ENCODE results near the gene MAP2K4.
"Not testable (repeated sequence)": the region's sequence is repeated elsewhere in the genome, so short reads cannot be mapped to it uniquely, and the experiment has no call there.

The MAP2K4 gene

GRCh38 chr17:12094336-12094735, 73.7 kb downstream of the MAP2K4 start:
- no peak for DNase-seq

GRCh38 chr17:12095522-12095921, 74.8 kb downstream of the MAP2K4 start:
- no peak for DNase-seq

GRCh38 chr17:12097326-12097725, 76.6 kb downstream of the MAP2K4 start:
- DNase-seq = no peak

DNA sequence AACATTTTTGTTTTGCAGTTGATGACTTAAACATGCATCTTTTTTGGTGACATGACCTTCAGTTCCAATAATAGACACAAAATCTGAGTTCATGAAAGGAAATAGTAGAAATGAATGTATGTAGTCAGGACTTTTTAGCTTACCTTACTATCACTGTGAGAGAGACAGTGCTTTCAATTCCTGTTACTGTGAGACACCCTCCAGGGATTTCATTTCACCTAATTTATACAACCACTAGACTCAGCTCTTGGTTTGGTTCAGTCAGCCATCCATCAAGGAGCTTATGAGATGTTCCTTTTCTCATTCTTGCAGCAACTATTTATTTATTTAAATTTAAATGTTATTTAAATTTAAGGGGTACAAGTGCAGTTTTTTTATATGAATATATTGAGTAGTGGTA, 77.9 kb downstream of the MAP2K4 start:
- DNase-seq = no peak

GRCh38 chr17:12099412-12099811, 78.7 kb downstream of the MAP2K4 start:
- DNase-seq = no peak

DNA sequence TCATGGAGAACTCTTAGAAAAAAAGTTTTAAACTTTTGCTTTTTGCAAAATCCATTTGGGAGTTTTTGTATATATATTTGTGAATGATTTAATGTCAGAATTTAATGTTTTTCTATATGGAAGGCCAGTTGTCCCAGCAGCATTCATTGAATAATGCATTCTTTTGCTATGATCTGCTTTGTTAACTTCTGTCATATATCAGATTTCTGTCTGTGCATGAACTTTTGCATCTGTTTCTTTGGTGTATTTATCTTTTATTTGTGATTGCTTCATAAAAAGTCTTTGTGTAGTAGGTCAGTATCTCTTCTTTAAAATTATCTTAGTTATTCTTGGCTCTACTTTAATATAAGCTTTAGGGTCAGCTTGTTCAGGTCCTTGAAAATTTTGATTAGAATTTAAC, 84.2 kb downstream of the MAP2K4 start:
- DNase-seq = no peak

- no peak for DNase-seq
Observed at GRCh38 chr17:12107905-12108304, 87.2 kb downstream of the MAP2K4 start.

- DNase-seq = no peak
Observed at GRCh38 chr17:12110906-12111305, 90.2 kb downstream of the MAP2K4 start.

- peak in 1 of 2 experiments; percentile 36 for DNase-seq
Observed at GRCh38 chr17:12113156-12113555, 92.5 kb downstream of the MAP2K4 start.

DNA sequence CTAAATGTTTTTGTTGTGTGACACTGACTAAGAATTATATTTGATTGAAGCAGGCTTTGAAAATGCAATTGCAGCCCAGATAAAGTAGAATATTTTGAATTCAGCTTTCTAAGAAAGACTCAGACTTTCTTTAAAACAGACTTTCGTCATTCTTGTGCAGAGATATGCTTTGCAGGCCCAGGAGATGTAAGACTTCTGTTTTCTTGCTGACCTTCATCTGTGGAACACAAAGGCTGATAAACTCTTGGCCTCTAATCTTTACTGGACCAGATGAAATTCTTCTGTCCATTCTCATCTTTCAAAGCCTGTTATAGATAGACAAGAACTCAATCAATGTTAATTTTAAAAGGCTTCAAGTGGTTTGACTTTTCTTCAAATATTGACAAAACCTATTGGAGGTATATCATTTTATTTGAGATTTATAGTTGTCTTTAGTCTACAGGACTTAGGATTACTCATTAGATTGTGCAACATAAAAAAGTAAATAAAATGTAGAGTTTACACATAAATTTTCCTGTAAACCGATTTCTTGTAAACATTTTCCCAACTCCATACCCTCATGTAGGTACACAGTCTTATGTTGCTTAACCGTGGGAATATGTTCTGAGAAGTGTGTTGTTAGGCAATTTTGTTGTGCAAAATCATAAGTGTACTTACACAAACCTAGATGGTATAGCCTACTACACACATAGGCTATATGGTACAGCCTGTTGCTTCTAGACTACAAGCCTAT, 94.2 kb downstream of the MAP2K4 start:
- no peak for DNase-seq

DNA sequence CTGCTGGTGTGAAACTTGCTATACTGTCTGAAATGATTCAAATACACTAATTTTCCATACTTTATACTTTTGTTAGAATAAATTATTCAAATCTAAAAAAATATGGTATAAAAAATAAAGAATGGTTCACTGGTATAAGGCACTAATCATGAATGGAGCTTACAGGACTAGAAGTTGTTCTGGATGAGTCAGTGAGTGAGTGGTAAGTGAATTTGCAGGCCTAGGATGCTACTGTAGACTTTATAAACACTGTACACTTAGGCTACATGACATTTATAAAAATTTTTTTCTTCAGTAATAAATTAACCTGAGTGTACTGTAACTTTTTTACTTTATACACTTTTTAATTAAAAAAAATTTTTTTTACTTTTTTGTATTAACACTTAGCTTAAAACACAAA, 95.5 kb downstream of the MAP2K4 start:
- DNase-seq = no peak

- DNase-seq = no peak
Observed at GRCh38 chr17:12118617-12119016, 97.9 kb downstream of the MAP2K4 start.

DNA sequence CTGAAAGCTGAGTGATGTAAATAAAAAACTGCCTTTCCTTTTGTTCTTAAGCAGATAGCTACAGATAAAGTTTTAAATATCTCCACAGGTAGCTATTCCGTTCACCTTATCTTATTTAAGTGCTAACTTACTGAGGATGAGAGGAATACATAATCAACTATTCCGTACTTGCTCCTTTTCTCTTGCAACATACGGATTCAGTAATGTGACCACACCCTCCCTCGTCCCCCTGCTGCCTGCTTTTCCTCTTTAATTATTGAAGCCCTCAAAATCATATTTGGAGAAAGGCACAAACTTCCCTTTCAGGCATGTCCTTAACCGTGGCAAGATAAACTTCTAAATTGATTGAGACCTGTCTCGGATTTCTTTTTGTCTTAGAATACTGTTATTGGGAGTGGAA, 101.4 kb downstream of the MAP2K4 start:
- no peak for DNase-seq

GRCh38 chr17:12127177-12127576, 106.5 kb downstream of the MAP2K4 start:
- no peak for DNase-seq

DNA sequence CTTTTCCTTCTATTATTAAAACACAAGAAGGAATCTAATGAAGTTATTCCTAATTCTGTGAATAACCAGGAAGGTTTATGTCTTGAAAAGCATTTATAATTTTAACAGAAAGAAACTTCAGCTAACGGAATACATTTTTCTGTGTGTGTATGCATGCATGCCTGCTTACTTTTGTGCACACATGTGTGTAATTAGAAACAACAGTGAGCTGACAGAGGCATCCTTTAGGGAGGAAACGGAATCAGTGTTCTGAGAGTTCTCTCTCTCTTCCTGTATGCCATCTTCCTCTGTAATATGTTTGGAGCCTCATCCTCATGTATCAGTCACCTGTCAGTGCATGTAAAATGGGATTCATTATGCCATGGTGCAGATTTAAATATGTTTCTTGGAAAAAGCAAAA, 107.0 kb downstream of the MAP2K4 start:
- no peak for DNase-seq

- DNase-seq = no peak
Observed at GRCh38 chr17:12128946-12129345, 108.3 kb downstream of the MAP2K4 start.

- no peak for DNase-seq
Observed at GRCh38 chr17:12133183-12133582, 112.5 kb downstream of the MAP2K4 start.

- DNase-seq = no peak
Observed at GRCh38 chr17:12134101-12134500, 113.4 kb downstream of the MAP2K4 start.

DNA sequence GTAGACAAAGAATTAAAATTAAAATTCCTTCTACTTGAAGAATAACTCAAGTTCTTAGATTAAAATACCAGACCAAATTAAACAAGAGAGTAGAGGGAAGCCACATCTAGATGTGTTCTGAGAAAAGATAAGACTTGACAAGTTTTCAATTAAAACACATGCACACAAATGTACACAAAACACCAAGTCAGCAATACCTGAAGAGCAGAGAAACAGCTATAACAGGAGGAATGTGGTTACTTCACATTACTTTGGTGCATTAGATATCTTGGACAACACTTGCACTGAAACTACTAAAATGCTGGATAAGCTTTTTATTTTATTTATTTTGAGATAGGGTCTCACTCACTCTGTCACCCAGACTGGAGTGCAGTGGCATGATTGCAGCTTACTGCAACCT, 113.9 kb downstream of the MAP2K4 start:
- DNase-seq = no peak

- DNase-seq = no peak
Observed at GRCh38 chr17:12136243-12136642, 115.6 kb downstream of the MAP2K4 start.

GRCh38 chr17:12136646-12137045, 116.0 kb downstream of the MAP2K4 start:
- DNase-seq = no peak

DNA sequence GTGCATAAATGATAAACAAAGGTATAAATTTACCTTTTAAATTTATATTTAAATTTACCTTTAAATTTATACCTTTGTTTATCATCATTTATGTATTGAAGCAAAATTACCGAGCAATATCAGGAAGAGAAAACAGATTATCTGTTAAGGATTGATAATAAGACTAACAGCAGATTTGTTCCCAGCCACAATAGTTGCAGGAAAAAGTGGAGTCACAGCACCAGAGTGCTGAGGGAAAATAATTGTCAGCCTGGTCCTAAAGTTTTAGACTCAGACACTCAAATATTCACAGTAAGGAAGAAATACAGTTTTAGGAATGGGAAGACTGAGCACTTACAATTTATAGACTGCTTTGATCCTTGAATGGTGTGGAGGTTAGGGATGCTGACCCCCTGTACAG, 117.2 kb downstream of the MAP2K4 start:
- no peak for DNase-seq

DNA sequence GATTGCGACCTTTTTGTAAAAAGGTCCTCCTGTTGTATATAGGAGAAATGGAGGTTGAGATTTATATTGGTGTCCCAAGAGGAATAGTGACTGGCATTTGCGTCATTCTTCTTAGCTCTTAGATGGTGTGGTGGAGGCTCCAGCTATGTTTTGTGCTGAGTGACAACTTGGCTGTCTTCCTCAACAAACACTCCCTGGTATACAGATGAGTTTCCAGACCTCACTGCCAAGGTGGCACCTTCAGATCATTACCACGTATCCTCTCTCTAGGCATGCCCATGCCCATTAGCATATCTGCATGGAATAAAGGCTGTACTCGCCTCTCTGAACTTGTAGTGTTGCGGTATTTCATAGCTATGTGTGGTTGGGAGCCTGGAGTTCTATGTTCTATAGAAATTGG, 120.0 kb downstream of the MAP2K4 start:
- DNase-seq = no peak

GRCh38 chr17:12162187-12162586, 141.5 kb downstream of the MAP2K4 start:
- DNase-seq = not testable (repeated sequence)

- no peak for DNase-seq
Observed at GRCh38 chr17:12164085-12164484, 143.4 kb downstream of the MAP2K4 start.
